GM11168 (cell line): ENCODE results near the gene CLTC.

Source experiments
- in situ Hi-C: fragments of 300-500 bp; cut with MboI; formaldehyde crosslinking; loops from one replicate; pipeline ENCODE4 v1.12.0; 2022; ENCODE audit warnings: low sequenced_read_pairs; ENCODE audit not compliant: unreplicated experiment

Gene CLTC

DNA sequence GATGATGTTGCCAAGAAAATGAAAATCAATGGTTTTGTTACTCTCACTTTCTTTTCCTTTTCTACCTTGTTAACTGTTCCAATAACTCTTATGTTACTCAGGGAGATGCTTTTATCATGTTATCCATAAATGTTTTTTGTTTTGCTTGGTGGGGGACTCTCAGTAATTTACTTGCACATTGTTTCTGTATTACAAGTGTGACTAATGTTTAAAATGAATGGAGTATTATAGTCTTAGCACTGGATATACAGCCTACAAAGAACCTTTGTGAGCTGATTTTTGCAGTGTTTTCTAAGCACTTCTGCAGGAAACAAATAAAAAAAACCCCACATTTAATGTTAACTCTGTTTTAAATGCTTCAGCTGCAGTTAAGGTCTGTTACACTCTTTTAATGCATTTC lies 99.8 kb downstream of the CLTC start:
- in situ Hi-C loops = no loop called here

DNA sequence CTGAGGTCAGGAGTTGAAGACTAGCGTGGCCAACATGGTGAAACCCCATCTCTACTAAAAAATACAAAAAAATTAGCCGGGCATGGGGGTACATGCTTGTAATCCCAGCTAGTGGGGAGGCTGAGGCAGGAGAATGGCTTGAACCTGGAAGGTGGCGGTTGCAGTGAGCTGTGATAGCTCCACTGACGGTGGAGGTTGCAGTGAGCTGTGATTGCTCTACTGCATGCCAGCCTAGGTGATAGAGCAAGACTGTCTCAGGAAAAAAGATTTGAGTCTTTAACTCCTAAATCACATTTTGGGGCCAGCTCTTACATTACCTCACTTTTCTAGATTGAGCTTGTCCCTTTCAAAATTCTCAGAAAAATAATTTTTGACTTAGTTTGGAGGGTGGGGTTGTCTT lies 102.9 kb downstream of the CLTC start:
- in situ Hi-C loops = no loop called here

DNA sequence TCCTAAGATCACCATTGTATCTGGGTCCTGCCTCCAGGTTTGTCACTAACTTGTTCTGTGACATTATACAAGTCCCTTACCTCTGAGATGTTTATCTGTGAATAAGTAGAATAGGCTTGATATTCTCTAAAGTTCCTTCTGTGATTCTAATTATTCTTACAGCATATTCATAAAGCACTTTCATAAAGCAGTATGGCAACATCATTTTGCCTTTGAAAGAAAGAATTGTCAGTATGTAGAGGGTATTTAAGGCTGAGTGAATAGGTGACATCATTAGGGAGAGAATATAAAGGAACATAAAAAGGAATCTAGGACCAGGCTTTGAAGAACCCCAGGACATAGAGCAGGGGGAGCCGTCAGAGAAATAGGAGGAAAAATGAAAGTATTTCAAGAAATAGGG lies 103.3 kb downstream of the CLTC start:
- in situ Hi-C loops = no loop called here

DNA sequence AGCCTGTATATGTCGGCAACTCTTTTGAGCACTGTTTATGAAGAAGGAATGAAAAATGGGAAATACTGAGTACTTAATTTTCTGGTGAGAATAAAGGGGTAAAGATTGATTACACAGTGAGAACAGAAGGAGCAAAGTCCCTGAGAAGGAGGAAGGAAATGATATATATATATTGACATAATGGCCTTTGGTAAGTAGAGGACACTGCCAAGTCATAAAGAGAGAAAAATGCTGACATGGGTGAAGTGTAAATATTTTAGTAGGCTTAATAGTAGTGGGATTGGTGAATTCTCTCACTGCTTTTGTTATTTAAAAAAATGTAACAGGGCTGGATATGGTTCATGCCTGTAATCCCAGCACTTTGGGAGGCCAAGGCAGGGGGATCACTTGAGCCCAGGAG lies 103.9 kb downstream of the CLTC start:
- in situ Hi-C loops = no loop called here

DNA sequence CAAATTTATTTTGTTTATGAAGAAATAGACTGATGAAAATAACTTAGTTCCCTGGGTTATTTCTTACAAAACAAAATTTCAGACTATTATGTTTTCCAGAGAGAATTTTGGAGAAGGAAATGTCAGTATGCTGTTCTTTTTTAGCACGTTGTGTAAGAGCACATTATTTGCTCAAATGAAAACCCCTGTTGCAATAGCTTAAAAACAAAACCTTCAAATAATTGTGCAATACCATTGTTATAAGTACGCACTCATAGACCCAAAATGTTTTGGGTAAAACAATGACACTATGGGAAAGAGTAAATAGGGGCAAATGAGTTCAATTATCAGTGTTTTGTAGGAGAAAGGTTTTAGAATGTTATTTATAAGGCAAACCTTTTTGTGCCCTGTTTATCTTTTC lies 106.0 kb downstream of the CLTC start:
- in situ Hi-C loops = loop anchor here (25.0 kb wide), 1 partner anchor 362 kb away; the partner anchor contains the start of gene HEATR6

DNA sequence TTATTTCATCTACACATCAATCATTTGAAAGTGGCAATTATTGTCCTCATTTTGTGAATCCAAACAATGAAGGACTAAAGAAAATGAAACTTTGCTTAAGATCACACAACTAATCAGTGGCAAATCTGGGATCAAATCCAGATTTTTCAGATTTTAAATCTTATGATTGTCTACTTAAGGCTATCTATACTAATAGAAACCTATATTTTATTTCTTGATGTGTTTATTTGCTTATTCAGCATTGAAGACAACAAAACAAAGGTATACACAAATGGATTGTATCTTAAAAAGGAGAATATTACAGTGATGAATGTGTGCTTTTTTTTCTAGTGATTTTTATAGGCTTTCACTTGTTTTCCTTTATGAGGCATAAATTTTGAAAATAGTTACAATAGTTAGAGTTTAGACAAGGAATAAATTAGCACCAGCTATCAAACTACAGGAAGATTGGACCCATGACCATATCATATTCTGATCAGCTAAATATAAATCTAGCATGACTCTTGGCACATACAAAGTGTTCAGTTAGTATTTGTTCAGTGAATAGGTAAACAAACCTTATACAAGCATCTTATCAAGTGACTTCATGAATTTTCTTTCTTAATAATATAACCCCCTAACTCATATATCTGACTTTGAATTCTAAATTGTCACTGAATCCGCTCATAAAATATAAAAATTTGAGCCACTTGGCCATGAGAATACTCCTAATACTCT lies 108.3 kb downstream of the CLTC start:
- in situ Hi-C loops = loop anchor here (25.0 kb wide), 1 partner anchor 359 kb away; the partner anchor contains the start of gene HEATR6

DNA sequence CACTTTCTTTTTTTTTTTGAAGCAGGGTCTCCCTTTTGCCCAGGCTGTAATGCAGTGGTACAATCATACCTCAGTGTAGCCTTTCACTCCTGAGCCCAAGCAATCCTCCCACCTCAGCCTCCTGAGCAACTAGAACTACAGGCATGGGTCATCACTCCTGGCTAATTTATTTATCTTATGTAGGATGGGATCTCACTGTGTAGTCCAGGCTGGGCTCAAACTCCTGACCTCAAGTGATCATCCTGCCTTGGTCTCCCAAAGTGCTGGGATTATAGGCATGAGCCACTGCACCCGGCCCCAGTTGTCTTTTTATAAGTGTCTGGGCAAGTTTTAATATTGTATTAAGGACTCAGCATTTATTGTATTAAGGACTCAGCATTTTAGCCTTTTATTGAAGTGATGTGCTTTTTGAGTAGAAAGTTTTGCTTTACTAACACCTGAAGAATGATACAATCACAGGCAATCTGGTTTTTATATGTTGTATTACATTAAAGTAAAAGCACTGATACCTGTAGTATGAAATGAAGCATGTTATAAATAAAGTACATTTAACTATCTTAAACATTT lies 110.7 kb downstream of the CLTC start:
- in situ Hi-C loops = loop anchor here (25.0 kb wide), 1 partner anchor 357 kb away; the partner anchor contains the start of gene HEATR6

DNA sequence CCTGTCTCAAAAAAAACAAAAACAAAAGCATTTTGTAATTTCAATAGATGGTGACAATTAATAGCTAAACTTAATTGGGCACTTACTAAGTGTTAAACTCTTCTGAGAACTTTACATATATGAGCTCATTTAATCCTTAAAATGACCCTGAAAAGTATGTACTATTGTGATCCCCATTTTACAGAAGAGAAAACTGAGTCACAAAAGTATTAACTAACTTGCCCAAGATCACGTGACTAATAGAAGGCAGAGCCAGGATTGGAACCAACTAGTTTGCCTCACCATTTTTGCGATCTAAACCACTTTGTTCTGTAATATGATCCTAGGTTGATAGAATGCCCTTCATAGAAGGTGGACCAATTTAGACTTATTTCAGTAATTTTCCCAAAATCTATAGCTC lies 114.0 kb downstream of the CLTC start:
- in situ Hi-C loops = loop anchor here (25.0 kb wide), 1 partner anchor 354 kb away; the partner anchor contains the start of gene HEATR6

DNA sequence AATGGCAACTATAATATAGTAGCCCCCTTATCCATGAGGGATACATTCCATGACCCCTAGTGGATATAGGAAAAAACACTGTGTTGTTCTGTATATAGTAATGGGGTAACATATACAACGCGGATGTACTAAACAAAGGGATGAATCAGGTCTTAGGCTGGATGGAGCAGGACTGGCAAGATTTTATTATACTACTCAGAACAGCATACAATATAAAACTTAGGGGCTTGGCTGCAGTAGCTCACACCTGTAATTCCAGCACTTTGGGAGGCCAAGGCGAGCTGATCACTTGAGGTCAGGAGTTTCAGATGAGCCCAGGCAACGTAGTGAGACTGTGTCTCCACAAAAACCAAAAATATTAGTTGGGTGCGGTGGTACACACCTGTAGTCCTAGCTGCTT lies 114.5 kb downstream of the CLTC start:
- in situ Hi-C loops = loop anchor here (25.0 kb wide), 1 partner anchor 353 kb away; the partner anchor contains the start of gene HEATR6

DNA sequence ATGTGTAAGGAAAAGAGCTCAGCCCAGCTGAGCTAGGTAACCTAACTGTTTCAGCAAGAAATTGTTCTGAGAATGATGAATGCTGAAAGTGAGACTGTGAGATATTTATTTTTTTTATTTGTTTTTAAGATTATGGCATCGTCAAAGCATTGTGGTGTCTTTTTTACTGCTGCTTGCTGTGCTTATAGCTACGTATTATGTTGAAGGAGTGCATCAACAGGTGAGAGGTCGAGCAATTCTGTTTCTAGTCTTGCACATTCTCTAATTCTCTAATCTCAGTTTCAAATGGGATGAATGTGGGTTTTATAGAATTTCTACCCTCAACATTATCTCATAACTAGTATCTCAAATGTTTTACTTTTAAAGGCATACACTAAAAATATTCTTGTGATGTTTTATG lies 117.6 kb downstream of the CLTC start:
- in situ Hi-C loops = loop anchor here (25.0 kb wide), 1 partner anchor 350 kb away; the partner anchor contains the start of gene HEATR6

DNA sequence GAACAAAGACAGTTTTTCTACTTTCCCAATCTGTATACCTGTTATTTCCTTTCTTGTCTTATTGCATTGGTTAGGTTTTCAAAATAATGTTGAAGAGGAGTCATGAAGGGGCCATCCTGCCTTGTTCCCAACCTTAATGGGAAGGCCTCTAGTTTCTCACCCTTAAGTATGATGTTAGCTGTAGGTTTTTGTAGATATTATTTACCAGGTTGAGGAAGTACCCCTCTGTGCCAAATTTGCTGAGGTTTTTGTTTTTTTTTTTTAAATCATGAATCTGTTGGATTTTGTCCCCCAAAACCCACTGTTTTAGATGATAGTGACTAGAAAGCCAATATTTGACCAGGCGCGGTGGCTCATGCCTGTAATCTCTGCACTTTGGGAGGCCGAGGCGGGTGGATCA lies 124.1 kb downstream of the CLTC start:
- in situ Hi-C loops = loop anchor here (25.0 kb wide), 1 partner anchor 343 kb away; the partner anchor contains the start of gene HEATR6

DNA sequence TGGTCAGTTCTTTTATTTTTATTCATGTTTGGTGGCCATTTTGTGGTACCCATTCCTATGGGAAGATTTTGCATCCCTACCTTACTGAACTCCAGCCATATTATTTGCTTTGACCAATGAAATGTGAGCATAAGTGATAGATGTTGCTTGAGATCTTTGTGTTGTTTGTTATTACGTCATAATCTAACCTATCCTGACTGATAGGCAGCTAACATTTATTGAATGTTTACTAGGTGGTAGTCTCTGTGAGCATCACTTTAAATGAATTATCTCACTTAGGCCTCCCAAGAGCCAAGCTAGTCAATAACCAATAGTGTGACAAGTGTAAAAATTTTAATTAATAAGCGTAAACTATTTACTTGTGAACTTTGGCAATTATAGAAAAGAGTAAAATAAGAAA lies 125.3 kb downstream of the CLTC start:
- in situ Hi-C loops = loop anchor here (5.0 to 25.0 kb wide), 2 partner anchors 102 to 342 kb away; partner anchors contain the start of gene HEATR6
